NCI-H2107 treated with DMSO at 0.1 percent for 48 hours (cell line): ENCODE data around the gene RSRC1.
"Not testable (repeated sequence)": the region's sequence is repeated elsewhere in the genome, so short reads cannot be mapped to it uniquely, and the experiment has no call there.

Source experiments
- DNase-seq: peaks from one replicate; lab custom pipeline; 2025; ENCODE audit not compliant: unreplicated experiment; lab: John Stamatoyannopoulos, UW

The RSRC1 gene

DNA sequence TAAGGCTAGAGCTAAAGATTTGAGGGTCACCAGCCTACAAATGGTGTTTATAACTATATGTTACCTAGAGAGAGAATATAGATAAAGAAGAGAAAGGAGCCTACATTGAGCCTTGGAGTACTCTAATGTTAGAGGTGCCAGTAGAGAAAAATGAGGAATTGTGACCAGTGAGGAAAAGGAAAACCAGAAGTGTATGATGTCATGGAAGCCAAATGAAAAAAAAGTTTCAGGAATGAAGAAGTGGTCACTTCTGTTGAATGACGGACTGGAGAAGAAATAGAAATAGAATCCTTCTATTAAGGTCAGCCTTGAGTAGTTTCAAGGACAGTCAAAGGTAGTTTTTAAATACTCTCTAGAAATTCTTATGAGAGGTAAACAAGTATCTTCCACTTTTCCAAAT lies 409.9 kb downstream of the RSRC1 start:
- DNase-seq = no peak

DNA sequence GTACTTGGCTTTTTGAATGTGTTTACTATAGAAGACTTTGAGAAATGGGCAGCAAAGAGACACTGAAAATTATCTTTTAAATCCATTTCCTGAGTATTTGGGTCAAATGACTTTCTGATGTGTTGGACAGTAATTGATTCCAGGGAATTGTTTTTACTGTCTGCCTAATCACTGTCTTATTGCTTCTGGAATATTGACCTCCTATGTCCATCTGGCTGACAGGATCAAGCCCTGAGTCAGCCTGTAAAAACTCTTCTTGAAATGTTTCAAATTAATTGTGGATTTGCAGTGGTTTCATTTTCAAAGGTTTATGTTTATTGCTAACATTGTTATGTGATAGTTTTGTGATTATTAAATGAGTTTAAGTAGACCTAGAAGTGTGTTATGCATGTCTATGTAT lies 410.5 kb downstream of the RSRC1 start:
- DNase-seq = no peak

DNA sequence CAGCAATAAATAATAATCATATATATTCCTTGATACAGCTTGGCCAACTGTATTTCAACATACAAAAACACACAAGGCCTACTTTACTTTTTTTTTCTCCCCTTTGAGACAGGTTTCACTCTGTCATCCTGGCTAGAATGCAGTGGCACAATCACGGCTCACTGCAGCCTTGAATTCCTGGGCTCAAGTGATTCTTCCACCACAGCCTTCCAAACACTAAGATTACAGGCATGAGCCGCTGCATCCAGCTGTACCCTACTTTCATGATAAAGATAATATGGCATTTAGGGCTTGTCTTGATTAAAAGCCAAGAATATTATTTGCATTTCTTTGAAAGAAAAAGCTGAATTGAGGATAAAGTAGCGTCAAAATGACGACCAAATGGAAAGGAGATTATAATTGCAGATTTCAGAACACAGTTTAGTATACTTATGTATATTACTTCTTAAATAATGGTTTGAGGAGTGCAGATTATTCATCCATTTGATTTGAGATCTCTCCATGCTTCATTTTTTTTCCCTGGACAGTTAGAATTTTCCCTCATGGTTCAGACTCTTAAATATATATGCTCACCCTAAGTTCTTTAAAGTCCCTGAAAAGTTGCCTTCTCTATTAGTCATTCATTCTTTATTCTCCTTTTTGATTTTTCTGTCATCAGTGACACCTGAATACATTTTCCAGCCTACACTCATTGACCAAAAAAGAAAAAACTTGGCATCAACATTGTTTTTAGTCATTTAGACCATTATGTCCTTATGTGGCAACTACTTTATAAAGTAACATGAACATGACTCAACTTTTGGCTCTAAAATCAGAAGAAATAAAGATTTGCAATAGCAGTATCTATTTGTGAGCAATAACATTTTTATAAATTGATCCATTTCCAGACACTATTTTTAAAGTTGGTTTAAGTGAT lies 412.6 kb downstream of the RSRC1 start:
- DNase-seq = no peak

DNA sequence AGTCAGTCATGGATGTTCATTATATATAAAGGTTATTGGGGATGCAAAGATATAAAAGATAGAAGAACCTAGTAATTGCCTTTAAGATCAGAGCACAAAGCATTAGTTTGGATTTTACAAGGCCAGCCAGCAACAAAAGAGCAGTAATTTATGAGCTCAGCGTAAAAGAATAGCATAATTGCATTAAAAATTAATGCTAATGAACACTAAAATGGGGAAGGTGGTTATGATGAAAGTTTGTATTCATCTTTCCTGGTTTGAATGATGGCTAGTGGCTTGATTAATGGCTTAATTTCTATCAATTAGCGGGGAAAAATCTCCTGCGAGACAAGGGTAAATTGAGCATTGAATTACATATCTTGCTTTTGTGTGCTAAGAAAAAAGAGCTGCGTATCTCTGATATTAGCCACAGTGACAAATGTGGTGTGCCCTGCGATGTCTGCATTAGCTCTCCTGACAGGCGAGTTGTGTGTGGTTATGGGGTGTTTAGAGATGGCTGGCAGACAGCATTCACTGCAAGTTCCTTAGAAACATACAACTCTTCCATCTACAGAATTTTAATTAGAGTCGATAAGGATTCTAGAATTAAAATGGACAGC lies 418.3 kb downstream of the RSRC1 start:
- DNase-seq = no peak

DNA sequence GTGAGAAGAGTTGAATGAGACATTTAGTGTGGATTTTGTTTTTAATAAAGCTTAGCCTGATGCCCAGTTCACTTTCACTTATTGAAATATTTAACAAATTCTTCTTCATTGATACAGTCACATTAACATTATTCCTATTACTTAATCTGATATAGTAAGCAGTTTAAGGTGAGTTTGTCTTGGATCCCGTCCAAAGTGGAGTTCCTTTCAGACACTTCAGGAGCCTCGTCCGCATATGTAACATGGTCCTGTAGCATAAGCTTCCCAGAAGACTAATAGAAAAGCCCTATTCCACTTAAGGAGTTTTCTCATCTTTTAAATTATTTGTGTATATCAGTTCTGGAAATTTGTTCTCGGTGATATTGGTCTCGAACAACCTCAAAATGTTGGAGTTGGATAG lies 421.4 kb downstream of the RSRC1 start:
- DNase-seq = no peak

DNA sequence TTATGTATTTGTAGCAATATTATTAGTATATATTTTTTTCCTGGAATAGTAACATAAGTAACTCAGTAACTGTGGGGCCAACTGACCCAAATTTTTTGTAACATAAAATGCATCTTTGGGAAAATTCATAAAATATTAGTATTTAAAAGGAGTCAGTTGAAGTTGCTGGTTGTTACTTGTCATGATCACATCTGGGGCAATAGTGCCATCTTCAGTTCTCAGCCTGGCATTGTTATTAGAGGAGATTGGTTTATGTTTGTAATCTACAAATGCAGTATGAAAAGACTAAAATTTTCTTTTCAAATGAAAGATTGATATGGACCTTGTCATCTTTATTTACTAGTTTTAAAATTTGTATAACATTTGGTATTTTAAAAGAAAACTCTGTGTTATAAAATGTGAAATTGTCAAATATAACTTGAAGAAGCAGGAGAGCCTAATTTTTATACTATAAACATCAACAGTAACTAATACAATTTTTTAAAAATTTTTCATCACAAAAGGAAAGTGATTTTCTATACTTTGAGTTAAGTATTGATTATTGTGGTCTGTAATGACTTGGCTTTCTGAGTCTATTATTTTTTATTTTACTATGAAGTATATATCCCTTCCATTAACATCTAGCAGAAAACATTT lies 422.3 kb downstream of the RSRC1 start:
- DNase-seq = peak; percentile 69

DNA sequence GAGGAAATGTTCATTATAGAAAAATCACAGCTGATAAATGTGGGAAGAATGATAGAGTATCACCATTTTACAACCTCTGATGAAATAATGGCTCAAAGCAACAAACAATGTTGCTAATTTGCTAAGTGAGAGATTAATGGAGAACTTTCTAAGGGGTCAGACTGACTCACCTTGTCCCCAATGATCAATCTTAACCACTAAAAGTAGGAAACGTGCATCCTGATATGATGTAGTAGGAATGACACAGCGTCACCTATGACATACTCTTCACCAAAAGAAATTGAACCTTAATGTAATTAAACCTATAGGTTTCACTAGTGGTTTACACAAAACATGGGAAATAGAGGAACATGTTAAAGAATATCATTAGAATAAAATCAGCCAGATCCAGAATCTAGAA lies 426.0 kb downstream of the RSRC1 start:
- DNase-seq = no peak

DNA sequence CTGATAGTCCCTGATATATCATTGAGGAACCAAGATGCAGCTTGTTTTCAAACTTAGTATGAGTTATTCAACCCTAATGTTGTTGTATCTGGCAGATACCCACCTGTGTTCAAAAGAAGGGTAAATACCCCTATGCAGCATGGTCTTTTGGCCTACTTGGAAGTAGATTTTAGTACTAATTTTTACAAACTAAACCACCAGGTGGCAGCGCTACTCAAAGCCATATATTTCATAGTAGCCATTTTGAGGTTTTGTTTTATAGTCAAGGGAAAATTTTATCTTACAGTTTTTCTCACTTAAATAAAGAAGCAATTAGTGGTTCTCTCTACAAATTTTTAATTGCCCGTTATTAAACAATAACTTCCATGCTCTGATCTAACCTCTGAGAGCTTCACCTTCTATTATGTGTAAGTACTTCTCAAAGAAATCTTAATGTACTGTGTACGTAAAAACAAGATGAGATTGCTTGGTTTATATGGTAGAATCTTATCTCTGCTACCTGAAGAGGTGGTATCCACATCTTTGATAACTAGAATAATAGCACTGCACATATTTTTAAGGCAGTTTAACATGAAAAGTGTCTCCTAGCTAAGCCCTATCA lies 429.6 kb downstream of the RSRC1 start:
- peak; percentile 81 for DNase-seq

DNA sequence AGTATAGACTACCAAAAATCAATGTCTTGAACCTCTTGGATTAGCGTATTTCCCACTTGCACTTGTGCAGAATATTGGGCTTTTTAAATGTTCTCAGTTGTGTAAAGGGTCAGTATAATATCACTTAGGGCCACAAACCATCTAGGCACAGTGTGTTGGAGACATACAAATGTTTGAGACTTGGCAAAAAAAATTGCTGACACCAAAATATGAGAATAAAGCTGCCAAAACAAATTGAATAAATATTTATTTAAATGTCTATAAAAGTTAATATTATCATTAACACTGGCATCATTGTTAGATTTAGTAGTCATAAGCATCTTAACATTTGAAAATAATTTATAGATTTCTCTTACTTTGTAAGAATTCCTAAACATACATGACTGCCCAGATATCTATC lies 430.2 kb downstream of the RSRC1 start:
- no peak for DNase-seq

DNA sequence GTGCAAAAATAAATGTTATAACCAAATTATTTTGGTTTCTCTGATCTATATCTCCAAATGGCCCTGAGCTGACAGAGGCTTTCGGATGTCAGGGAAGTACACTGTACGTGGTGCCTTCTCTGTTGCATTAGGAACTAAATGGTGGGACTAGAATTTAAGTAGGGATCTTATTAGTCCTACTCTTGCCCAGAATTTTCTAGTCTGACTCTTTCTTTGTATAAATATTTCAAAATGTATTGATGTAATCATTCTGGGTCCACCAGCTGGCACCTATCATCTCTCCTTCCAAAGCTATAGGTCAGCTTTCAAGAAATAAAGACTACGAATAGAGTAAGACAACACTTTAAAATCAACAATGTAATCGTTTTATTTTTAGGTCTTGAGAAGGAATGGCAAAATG lies 438.8 kb downstream of the RSRC1 start:
- DNase-seq = no peak

DNA sequence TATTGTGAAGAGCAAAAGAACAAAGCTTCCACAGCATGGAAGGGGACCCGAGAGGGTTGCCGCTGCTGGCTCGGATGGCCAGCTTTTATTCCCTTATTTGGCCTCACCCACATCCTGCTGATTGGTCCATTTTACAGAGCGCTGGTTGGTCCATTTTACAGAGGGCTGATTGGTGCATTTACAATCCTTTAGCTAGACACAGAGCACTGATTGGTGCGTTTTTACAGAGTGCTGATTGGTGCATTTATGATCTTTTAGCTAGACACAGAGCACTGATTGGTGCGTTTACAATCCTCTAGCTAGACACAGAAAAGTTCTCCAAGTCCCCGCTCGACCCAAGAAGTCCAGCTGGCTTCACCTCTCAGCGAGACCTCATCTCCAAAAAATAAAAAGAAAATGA lies 440.0 kb downstream of the RSRC1 start:
- DNase-seq = not testable (repeated sequence)

DNA sequence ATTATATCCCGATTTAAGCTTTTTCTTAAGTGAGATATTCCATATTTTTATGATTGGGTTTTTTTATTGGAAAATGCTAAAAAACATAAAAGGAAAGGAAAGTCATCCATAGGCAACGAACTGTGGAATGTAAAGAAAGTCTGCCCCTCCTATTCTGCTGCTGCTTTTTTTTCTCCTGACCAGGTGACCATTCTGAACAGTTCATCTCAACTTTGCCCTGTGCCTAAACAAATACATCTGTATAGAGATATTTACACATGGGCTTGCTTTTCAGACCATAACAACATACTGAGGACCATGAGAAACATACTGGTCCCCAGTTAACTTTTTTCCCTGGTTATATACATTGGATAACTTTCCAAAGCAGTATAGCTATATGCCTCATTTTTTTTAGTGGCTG lies 442.2 kb downstream of the RSRC1 start:
- no peak for DNase-seq

DNA sequence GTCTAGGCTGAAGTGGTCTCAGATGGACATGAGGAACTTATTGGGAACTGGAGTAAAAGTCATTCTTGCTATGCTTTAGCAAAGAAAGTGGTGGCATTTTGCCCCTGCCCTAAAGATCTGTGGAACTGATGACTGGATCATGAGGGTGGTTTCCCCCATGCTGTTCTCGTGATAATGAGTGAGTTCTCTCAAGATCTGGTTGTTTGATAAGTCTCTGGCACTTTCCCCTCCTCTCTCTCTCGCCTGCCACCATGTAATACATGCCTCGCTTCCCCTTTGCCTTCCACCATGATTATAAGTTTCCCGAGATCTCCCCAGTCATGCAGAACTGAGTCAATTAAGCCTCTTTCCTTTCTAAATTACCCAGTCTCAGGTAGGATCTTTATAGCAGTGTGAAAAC lies 449.6 kb downstream of the RSRC1 start:
- DNase-seq = no peak

DNA sequence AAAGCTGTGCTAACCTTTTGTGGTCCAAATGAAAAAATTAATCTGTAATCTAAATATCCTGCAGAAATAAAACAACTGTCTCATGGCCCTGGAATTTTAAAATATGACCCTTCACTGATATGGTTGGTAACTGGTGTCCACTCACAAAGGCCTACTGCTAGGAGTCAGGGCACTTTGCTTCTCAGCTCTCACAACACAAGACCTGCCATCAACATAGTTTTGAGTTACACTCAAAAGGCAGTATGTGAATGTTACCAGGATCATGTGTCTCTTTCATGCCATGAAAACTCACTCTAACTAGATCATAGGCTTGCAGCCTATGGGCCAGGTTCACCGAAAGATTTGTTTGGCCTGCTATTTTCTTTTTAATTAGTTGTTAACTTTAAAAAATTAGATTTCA lies 451.1 kb downstream of the RSRC1 start:
- DNase-seq = no peak

DNA sequence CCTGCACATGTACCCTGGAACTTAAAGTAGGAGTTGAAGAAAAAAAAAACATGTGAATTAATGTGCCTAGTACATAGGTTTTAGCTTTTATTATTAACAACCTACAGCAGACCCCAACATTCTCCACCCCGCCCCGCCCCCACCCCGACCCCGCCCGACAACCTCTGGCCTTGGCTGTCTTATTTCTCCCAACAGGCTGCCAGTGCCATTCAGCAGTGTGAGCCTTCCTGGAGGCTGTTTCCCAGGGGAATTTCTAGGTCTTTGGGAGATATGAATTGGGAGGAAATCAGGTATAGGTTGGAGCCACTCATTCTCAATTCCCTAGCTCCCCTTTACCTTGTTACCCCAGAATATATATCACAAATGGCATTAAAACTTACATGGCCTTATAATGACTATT lies 452.8 kb downstream of the RSRC1 start:
- no peak for DNase-seq

DNA sequence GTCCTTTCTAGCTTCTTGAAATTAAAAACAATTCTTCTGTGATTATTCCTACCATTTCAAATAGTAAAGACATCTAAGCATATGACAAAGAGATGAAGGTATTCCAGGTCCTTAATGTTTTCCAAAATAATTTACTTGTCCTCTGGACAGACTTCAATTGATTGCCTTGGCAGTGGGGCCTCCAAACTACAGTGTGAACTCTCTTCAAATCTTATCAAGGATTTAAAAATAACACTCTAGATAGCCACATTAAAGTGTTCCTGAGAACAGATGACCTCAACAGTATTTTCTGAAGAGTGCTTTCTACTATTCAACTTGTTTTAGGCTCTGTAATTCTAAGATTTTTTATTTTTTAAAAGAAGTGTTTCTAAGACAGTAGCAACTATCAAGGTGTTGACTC lies 453.2 kb downstream of the RSRC1 start:
- no peak for DNase-seq

DNA sequence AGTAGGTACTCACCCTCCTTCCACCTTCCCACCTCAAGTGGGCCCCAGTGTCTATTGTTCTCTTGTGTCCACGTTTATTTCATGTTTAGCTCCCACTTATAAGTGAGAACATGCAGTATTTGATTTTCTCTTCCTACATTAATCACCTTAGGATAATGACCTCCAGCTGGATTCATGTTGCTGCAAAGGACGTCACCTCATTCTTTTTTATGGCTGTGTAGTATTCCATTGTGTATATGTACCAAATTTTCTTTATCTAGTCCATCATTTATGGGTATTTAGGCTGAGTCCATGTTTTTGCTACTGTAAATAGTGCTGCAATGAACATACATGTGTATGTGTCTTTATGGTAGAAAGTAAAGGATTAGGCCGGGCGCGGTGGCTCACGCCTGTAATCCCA lies 455.2 kb downstream of the RSRC1 start:
- DNase-seq = no peak

DNA sequence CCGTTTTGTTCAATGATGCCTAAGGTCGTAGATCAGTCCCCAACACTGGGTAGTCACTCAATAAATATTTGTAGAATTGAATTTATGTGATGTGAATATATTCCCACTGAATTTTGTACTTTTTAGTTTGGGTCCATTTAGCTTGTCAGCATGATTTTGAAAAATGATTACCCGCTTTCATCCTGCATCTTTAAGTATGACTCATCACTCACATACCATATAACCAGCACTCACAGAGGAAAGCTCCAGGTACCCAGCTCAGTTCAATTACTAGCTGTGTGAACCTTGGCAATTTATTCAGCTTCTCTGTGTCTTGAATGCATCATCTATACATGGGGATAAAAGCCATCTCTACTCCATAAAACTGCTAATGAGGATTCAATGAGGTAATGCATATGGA lies 458.9 kb downstream of the RSRC1 start:
- DNase-seq = no peak

DNA sequence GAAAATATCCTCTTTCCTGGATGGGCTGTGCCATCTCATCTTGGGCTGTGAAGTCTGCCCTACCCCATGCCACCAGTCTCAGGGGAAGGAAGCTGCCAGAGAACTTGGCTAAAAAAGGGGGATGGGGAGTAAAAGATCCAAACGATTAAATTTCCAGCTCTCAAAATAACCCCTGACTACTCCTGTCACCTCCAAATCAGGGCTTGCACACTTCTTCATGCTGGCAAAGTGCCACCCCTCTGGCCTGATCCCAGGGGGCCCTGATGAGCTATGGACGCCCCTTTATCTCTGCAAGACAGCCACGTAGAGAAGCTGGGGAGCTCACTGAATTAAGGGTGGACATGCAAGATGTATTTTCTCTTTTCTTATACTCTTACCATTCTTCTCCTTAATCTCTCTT lies 459.9 kb downstream of the RSRC1 start:
- DNase-seq = no peak

DNA sequence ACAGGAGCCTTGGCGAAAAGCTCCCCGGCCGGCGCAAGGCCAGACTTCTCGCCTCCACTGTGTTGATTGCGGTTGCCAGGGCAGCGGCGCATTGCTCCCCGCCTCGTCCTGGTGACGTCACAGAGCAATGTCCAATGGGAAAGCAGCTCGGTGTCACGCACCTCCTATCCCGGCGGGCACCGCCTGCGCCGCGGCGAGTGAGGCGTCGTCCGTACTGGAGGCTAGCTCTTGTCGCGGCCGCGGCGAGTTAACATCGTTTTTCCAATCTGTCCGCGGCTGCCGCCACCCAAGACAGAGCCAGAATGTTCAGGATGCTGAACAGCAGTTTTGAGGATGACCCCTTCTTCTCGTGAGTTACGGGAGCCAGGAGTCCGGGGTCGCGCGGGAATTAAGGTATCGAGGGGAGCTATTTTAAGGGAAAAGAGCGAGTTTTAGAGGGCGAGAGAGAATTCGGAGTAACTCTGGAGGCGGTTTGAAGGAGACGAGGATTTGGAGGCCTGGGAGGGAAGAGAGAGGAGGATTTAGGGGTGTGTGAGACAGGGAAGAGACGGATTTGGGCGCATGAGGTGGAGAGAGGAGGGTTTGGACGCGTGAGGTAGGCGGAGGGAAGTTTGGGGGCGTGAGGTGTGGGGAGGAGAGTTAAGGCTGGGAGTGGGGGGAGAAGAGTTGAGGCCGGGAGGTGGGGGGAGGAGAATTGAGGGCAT lies 461.3 kb downstream of the RSRC1 start, which contains the start of gene MLF1:
Gene MLF1 (plus strand): TSS at position 196 of the 704 bp plus-strand sequence. CDS start 107 bp downstream, at position 303.
- peak; percentile 93 for DNase-seq
